ENCODE measurements around the gene IQSEC3. TPM values are rescaled to one million over a fixed set of nuclear protein-coding genes. Genes with fewer than 3 reads are reported as not detected.

Gene IQSEC3
- total RNA-seq, 1 donor: 0.36 TPM

- Histone ChIP-seq H3K36me3 (ENCODE audit: insufficient read depth, low read length) (no peaks in the 10 kb centered on the region), H3K27me3 (ENCODE audit: insufficient read depth, low read length) (peaks cover 47% of the 10 kb centered on the region), H3K9me3 (ENCODE audit: low read depth, low read length) (no peaks in the 10 kb centered on the region), H3K4me1 (ENCODE audit: insufficient read depth, low read length) (no peaks in the 10 kb centered on the region), H3K27ac (ENCODE audit: low read depth, low read length) (no peak overlapping the region), H3K4me3 (ENCODE audit: insufficient read depth, low read length) (no peak overlapping the region), H3K79me2 (ENCODE audit: insufficient read depth, low read length) (no peaks in the 10 kb centered on the region), H3K4me2 (ENCODE audit: insufficient read depth, low read length) (no peak overlapping the region), H4K20me1 (ENCODE audit: insufficient read depth, low read length) (no peaks in the 10 kb centered on the region), H2AFZ (ENCODE audit: low read length) (no peak overlapping the region)
- no peak for TF ChIP-seq CTCF (IDR thresholded peaks at IDR 0.05; ENCODE audit: extremely low read depth, low read depth, low read length)
- no peak for DNase-seq (ENCODE audit: insufficient read length, low spot score, missing footprints)
These were observed 48.2 kb downstream of the IQSEC3 start for GRCh38 chr12:114626-115211.

GRCh38 chr12:115518-115917 lies 49.0 kb downstream of the IQSEC3 start:
- TF ChIP-seq CTCF (IDR thresholded peaks at IDR 0.05; ENCODE audit: extremely low read depth, low read depth, low read length): no peak
- peaks cover 40% of the 10 kb centered on the region for H3K27me3 ChIP-seq (ENCODE audit: insufficient read depth, low read length)
- no peak for DNase-seq (ENCODE audit: insufficient read length, low spot score, missing footprints)
- H3K9me3 ChIP-seq (ENCODE audit: low read depth, low read length): no peaks in the 10 kb centered on the region
- H2AFZ ChIP-seq (ENCODE audit: low read length): no peak overlapping the region
- no peaks in the 10 kb centered on the region for H4K20me1 ChIP-seq (ENCODE audit: insufficient read depth, low read length)
- no peak overlapping the region for H3K4me3 ChIP-seq (ENCODE audit: insufficient read depth, low read length)
- no peaks in the 10 kb centered on the region for H3K4me1 ChIP-seq (ENCODE audit: insufficient read depth, low read length)
- H3K79me2 ChIP-seq (ENCODE audit: insufficient read depth, low read length): no peaks in the 10 kb centered on the region
- H3K36me3 ChIP-seq (ENCODE audit: insufficient read depth, low read length): no peaks in the 10 kb centered on the region
- no peak overlapping the region for H3K27ac ChIP-seq (ENCODE audit: low read depth, low read length)
- H3K4me2 ChIP-seq (ENCODE audit: insufficient read depth, low read length): no peak overlapping the region

- peaks cover 33% of the 10 kb centered on the region for H3K27me3 ChIP-seq (ENCODE audit: insufficient read depth, low read length)
These were observed 49.7 kb downstream of the IQSEC3 start for GRCh38 chr12:115960-116915.

More at GRCh38 chr12:115960-116915, 49.7 kb downstream of the IQSEC3 start:
- Histone ChIP-seq H2AFZ (ENCODE audit: low read length) (no peak overlapping the region), H3K4me1 (ENCODE audit: insufficient read depth, low read length) (no peaks in the 10 kb centered on the region), H3K79me2 (ENCODE audit: insufficient read depth, low read length) (no peaks in the 10 kb centered on the region), H3K4me2 (ENCODE audit: insufficient read depth, low read length) (no peak overlapping the region), H3K36me3 (ENCODE audit: insufficient read depth, low read length) (no peaks in the 10 kb centered on the region), H4K20me1 (ENCODE audit: insufficient read depth, low read length) (no peaks in the 10 kb centered on the region), H3K27ac (ENCODE audit: low read depth, low read length) (no peak overlapping the region), H3K9me3 (ENCODE audit: low read depth, low read length) (no peaks in the 10 kb centered on the region), H3K4me3 (ENCODE audit: insufficient read depth, low read length) (no peak overlapping the region)
- no peak for DNase-seq (ENCODE audit: insufficient read length, low spot score, missing footprints)
- no peak for TF ChIP-seq CTCF (IDR thresholded peaks at IDR 0.05; ENCODE audit: extremely low read depth, low read depth, low read length)

Data from osteoblast (primary cell).